ENCODE data around the gene EDNRB.

DNA sequence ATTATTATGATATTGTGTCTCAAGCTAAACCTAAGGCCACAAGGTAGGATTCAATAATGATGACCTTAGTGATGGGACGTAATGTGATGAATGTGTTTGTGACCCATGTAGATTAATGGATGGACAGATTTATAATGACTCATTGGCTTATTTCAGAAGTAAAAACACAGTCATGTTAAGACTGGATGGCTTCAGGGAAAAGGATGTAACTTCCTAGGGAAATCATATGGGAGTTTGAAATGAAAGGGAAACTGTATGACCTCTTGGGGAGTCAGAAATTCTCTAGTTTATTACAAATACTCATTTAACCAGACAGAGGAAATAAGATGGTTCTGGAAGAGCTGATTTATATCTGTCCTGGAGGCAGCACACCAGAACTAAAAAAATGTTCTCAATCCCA lies 2.9 kb downstream of the EDNRB start:
- TF ChIP-seq, protein P1, sequence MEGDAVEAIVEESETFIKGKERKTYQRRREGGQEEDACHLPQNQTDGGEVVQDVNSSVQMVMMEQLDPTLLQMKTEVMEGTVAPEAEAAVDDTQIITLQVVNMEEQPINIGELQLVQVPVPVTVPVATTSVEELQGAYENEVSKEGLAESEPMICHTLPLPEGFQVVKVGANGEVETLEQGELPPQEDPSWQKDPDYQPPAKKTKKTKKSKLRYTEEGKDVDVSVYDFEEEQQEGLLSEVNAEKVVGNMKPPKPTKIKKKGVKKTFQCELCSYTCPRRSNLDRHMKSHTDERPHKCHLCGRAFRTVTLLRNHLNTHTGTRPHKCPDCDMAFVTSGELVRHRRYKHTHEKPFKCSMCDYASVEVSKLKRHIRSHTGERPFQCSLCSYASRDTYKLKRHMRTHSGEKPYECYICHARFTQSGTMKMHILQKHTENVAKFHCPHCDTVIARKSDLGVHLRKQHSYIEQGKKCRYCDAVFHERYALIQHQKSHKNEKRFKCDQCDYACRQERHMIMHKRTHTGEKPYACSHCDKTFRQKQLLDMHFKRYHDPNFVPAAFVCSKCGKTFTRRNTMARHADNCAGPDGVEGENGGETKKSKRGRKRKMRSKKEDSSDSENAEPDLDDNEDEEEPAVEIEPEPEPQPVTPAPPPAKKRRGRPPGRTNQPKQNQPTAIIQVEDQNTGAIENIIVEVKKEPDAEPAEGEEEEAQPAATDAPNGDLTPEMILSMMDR (conservative IDR thresholded peaks at IDR 0.05; ENCODE audit: low read depth, low read length), result no peak
- TF ChIP-seq EZH2 (IDR thresholded peaks at IDR 0.05; ENCODE audit: borderline replicate concordance, low read depth, low read length, poor library complexity, severe bottlenecking), result no peak

Data from A673 (cell line).